HG02588 (cell line): ENCODE measurements around the gene SCAMP4.

Experiments used
- ATAC-seq: cut with Tn5 transposase; IDR thresholded peaks from one replicate; pipeline ENCODE4 v1.9.1; 2021; ENCODE audit warnings: mild to moderate bottlenecking, moderate library complexity; ENCODE audit not compliant: unreplicated experiment

Gene SCAMP4

GRCh38 chr19:1935484-1936208, 30.4 kb downstream of the SCAMP4 start:
- ATAC-seq, result no peak

- no peak for ATAC-seq
These were observed 31.2 kb downstream of the SCAMP4 start for GRCh38 chr19:1936430-1936829.

DNA sequence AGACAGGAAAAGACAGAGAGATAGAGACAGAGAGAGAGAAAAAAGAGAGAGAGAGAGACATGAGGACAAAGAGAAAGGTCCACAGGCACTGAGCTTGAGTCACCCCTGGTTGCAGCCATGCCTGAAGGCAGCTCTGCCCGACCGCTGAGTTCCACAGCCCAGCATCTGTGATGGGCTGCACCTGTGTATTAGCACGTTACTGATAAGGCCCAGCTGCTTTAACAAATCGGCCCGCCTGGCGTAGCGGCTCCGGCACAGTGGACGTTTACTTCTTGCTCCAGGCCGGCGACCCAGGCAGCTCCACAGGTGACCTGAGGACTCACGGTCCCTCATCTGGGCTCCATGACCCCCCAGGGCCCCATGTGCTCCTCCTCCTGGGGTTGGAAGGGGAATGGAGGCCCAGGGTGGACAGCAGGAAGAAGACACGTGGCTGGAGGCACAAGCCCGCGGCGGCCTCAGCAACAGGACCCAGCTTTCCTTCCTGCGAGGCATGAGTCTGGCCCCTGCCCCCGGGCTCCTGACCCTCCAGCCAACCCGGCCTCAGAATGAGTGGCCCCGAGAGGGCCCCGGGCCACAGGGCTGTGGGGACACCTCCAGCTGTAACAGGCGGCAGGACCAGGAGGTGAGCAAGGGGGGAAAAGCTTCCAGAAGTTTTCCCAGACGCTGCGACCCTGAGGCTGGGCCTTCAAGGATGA, 31.9 kb downstream of the SCAMP4 start:
- ATAC-seq, result no peak

GRCh38 chr19:1938071-1938470, 32.9 kb downstream of the SCAMP4 start:
- ATAC-seq, result no peak

DNA sequence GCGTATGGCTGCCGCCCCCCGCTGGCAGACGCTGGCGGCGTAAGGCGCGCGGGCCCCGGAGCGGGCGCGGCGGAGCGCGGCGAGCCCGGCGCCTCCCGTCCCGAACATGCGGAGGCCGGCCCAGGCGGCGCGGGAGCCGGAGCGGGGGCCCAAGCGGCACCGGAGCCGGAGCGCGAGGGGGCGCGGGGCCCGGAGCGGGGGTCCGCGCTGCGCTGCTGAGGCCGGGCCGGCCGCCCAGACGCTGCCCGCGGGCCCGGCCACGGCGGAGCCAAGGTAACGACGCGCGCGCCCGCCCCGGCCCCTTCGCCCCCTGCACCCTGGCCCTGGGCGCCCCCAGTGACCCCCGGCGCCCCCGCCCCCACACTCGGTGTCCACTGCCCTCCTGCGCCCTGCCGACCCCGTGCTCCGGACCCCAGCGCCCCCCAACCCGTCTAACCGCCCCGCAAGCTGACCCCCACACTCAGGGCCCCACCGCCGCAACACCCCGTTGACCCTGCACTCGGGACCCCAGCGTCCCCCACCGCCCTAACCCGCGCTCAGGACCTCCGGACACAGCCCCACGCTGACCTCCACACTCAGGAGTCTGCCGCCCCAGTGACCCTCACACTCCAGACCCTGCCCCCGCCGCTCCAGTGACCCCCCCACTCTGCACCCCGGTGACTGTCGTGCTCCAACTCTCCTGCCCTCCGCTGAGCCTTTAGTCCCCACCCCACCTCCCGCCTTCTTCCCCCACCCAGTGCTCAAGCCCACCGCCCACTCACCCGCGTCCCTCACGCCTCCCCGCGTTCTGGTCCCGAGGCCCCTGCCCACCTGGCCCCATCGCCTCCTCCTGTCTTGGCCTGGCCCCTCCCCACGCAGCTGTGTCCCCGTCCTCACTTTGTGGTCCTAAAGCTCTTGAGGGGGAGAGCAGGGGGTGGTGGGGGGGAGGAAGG, 36.2 kb downstream of the SCAMP4 start, which contains the start of gene CSNK1G2:
Gene CSNK1G2, plus strand, starts transcription at position 27 of the 932 bp plus-strand sequence. CDS start 28,601 bp downstream, outside the sequence.
- ATAC-seq, result peak; percentile 52

DNA sequence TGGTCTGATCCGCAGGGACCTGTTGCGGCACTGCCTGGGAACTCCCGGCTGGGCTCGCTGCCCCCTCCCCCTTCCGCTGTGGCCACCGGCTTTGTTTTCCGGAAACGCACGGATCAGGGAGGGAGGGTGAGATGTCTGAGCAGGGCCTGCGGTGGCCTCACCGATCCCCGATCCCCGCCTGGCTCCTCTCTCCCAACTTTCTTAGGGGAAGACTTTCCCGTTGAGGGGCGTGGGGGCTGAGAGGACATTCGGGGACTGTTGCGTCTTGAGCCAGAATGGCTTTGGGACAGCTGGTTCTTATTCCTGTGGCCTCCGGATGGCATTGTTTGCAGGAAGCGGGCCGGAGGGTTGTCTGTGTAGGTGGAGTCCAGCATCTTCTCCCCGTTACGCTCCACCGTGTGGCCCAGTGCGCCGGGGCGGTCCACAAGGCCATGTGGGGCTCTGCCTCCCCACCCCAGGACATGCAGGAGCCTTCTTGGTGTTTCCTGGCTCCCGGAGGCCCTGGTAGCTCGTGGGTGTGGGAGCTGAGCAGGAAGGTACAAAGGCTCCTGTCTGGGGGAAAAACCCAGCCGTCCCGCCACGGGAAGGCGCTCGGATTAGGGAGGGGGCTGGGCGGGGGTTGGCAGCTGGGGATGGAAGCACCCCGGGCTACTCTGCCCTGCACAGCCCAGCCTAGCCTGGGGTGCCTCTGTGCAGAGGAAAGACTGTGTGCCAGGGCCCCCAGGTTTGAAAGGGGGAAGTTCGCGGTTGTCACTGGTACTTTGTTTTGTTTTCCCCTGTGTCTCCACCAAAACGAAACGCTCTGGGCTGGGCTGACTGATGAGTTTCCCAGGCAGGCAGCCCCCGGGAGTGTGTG, 37.1 kb downstream of the SCAMP4 start:
- no peak for ATAC-seq

- no peak for ATAC-seq
These were observed 37.8 kb downstream of the SCAMP4 start for GRCh38 chr19:1942934-1943555.

GRCh38 chr19:1943661-1944087, 38.5 kb downstream of the SCAMP4 start:
- no peak for ATAC-seq

- ATAC-seq, result no peak
These were observed 39.1 kb downstream of the SCAMP4 start for GRCh38 chr19:1944088-1944915.

- no peak for ATAC-seq
These were observed 39.8 kb downstream of the SCAMP4 start for GRCh38 chr19:1944916-1945561.

DNA sequence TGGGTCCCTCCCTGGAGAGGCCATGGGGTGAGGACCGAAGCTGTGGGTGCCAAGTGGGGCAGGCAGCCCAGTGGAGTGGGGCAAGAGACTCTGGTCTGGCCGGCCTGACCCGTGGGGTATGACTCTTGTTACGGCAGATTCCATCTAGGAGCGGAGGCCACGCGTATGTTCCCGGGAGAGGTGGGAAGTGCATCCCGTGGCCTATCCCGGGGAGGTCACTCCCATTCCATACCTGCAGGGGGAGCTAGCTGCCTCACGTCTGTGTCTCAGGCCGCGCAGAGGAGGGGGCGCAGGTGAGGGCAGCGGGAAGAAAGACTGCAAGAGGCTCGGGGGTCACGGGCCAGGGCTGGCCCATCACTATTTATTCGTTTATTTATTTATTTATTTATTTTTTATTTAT, 40.7 kb downstream of the SCAMP4 start:
- ATAC-seq, result no peak

GRCh38 chr19:1947651-1948209, 42.5 kb downstream of the SCAMP4 start:
- no peak for ATAC-seq

- no peak for ATAC-seq
These were observed 44.3 kb downstream of the SCAMP4 start for GRCh38 chr19:1949304-1950101.

- ATAC-seq, result no peak
These were observed 45.4 kb downstream of the SCAMP4 start for GRCh38 chr19:1950640-1951039.

DNA sequence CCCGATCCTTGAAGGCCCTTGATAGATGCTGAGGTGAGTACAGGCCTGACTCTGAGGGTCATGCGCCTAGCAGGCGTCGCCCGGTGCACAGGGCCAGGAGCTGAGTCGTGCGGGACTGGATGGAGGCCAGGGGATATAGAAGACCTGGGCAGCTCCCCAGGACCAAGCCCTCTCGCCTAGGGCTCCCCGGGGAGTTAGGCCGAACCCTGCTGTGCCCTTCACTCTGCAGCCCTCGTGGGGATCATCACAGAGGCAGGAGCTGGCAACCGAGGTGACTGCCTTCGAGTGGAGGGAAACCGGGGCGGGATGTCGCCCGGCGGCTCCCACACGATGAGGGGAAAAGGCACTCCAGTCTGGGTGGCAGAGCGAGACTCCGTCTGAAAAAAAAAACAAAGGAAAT, 47.4 kb downstream of the SCAMP4 start:
- ATAC-seq, result no peak

GRCh38 chr19:1953037-1953436, 47.8 kb downstream of the SCAMP4 start:
- no peak for ATAC-seq

DNA sequence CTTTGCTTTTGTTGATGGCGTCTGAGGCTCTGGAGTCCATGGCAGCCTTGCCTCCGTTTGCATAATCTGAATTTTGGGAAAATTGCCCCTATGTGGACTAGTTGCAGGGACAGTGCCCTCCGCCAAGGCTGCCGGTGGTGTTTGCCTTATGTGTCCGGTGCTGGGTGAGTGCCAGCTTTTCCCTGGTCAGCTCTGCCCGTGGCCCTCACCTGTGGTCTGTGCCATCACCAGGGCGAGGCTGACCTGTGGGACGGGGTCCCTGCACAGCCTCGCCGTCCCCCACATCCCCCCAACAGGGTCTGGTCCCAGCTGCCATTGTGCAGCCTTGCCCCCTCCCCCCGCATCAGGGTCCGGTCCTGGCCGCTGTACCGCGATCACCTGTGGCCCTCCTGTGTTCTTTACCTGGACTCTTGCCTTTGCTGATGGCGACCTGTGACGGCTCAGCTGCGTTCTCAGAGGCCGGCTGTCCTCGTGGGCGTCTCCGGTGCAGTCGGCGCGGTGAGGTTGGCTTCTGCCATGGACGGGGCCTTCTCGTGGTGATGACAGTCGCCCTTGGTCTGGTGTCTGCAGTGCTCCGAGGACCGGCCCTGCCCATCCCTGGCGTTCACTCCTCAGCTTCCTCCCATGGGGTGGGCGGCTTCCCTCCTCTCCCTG, 48.4 kb downstream of the SCAMP4 start:
- no peak for ATAC-seq
